Inflammatory macrophage (primary cell): Measurements from ENCODE around the gene UBE2D2.

Source experiments
- DNase-seq, 2 donors: peaks; one replicate each; pipeline ENCODE4 v3.0.0-alpha.2; 2020 to 2022

The UBE2D2 gene

DNA sequence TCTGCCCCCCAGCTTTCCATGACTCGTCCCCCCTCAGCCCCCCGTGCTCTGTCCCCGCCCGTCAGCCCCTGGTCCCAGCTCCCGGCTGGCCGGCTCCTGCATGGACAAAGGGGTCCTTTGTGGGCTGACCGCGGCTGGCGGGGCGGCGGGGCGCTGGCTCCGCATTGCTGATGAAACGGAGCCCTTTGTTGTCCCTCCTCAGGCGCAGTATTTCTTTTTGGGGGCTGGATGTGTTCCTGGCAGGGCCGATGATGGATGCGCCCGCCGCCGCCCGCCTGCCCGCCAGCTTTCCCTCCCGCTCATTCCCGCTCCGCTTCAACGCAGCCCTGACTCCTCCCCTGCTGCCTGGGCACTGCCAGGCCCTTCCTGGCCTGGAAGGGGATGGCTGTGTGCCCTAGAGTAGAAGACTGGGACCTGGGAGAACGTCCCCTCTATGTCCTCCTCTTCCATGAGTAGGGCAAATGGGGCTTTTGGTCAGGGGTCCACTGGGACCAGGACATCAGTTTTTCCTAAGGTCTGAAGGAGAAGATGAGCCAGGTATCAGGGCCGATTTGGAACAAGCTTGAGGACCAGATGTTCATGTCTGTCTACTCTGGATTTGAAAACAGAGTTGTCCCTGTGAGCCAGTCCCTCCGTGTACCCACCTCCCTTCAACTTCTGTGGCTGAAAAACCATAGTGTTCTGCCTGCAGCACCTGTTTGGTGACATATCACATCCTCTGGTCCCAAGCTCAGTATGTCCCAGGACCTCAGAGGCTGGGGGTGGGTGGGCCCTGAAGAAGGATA, 116.0 kb downstream of the UBE2D2 start:
- no peak for DNase-seq
